HG02763 (cell line): ENCODE results near the gene HDAC4.

ENCODE experiments used
- ATAC-seq: cut with Tn5 transposase; IDR thresholded peaks from one replicate; pipeline ENCODE4 v1.9.1; 2021; ENCODE audit warnings: mild to moderate bottlenecking, moderate library complexity; ENCODE audit not compliant: unreplicated experiment

The HDAC4 gene

DNA sequence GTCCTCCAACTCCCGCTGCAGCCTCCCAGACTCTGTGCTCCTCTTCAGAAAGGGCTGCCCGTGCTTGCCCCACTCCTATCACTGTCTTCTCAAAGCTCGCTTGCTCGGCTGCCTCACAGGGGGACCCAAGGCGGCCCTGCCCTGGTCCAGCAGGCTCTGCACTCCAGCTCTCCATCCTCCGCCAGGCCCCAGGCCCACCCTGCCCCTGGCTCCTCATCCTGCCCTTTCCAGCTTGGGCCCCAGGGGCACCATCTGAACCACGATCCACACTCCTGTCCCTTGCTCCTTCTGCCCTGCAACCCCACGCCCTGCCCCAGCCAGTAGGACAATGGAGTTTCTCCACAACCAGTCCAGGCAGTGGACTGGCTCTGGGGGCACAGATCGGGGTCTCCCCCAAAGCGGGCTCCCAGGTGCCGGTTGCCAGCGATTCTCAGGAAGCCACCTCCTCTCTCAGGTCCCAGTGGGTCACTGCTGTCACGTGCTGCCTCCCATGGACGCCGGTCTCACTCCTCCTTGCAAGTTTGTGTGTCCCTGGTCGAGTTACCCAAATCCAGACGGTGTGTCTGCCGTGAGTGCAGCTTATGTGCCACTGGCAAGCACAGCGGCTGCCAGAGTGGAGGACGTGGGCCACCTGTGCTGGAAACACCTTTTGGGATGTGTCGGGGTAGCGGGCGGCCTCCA lies 238.5 kb downstream of the HDAC4 start:
- ATAC-seq, result no peak

DNA sequence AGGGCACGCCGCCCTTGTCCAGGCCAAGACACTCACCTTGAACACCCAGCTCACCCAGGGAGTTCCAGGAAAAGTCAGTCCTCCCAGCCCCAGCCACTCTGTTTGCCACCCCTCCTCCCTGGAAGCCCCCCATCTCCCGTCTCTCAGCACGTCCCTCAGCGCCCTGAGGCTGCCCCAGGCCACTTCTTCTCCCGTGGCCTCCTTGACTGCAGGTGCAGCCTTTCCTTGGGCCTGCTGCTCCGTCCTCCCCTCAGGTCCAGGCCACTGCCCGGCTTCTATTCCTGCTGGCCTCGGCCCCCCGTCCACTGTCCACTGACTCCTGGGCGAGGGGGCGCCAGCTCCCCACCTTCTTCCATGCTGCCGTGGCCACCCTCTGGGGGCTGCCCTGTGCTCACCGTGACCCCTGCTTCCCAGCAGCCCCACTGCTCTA lies 239.1 kb downstream of the HDAC4 start:
- ATAC-seq, result no peak

DNA sequence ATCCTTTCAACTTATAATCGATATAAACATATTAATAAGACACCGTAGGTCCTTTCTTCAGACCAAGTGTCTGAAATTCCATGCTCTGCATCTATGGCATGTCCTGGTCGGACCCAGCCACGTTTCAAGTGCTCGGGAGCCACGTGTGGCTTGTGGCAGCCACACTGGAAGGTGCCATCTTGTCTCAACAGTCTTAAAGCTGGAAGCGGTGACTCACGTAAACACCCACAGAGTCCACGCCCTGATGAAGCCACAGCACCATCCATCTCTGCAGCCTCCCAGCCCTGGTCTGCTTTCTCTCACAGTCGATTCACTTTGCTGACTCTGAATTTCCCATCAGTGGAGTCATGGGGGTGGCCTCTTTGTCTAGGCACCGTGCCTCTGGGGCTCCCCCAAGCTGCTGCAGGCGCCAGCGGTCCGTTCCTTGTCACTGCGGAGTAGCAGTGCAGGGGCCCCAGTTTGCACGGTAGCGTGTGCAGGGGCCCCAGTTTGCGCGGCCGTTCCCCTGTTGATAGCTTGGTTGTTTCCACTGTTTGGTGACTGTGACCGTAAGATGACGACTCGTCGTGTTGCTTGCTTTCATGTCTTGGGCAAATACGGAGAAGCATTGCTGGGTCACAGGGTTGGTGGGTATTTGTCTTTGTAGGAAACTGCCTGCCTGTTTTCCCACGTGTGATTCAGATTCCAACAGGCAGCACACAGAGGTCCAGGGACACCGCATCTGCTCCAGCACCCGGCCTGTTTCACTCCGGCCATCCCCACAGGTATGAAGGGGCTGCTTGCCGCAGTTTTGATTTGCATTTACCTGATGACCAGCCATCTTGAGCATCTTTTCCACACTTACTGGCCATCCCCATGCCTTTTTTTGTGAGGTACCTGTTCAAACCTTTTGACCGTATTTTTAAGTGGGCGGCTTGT lies 240.3 kb downstream of the HDAC4 start:
- ATAC-seq, result no peak

DNA sequence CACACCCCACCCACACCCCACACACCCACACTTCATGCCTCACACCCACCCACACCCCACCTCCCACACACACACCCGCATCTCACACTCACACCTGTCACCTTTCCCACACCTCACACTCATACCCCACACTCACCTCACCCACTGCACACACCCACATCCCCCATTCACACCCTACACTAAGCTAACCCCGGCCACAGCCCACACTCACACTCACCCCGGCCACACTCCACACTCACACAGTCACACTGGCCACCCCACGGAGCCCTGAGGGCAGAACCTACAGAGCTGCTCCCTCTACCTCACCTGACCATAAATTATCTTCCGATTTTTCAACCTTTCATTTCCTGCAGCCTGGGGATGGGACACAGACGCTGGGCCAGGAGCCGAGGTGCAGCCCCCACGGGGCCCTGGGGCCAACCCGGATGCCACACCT lies 241.3 kb downstream of the HDAC4 start:
- no peak for ATAC-seq

DNA sequence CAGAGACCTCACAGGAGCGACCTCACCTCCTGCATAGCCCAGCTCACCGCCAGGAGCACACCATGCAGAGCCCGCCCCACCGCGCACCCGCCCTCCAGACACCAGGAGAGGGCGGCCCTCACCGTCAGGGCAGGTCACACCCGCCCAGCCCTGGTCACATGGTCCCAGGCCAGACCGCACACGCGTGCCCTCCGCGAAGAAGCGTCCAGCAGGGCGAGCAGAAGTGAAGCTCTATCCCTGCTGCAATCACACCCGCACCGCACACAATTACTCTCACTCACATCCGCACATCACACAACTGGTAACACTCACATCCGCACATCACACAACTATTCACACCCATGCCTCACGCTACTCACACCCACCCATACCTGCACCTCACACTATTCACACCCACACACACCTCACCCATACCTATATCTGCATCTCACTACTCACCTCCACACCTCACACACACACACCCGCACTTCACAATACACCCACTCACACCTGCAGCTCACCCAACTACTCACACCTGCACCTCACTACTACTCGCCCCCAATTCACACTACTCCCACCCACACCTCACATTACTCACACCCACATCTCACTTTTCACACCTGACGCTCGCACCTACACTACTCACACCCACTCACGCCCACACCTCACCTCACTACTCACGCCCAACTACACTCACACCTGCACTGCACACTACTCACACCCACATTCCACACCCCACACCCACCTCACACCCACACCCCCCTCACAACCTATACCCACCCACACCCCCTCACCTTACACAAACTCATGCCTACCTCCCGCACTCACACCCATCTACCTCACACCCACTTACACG lies 242.0 kb downstream of the HDAC4 start:
- ATAC-seq, result no peak

DNA sequence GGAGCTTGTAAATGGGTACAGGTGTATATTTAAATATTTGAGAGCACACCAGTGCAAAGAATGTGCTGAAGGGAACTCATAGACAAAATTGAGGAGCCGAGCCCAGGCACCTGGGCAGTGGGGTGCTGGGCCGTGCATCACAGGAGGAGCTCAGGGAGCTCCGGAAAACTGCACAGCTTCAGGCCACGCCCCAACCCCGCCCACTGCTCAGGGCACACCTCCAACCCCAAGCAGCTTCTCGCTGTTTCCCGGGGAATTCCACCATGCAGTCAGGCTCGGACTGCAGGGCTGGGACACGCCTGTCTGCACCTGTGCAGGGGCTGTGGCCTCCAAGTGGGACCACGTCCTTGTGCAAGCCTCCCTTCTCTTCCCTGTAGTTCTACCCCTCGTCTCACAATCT lies 243.0 kb downstream of the HDAC4 start:
- no peak for ATAC-seq

DNA sequence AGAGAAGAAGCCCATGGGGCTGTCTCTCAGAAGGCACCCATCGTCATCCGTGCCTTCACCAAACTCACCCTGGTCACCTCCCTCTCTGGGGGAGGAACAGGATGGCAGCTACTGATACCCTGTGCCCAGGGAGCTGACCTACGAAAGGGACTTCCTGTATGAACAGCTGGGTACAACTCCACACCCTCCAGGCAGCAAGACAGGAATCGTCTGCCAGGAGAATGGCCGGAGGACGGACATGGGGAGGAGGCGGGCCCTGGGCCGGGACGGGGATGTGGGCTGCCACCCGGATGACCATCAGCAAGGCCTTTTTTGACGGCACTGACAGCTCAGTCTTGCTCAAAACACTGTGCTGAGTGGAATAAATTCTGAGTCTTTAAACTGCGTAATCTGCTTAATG lies 243.6 kb downstream of the HDAC4 start:
- ATAC-seq, result no peak

DNA sequence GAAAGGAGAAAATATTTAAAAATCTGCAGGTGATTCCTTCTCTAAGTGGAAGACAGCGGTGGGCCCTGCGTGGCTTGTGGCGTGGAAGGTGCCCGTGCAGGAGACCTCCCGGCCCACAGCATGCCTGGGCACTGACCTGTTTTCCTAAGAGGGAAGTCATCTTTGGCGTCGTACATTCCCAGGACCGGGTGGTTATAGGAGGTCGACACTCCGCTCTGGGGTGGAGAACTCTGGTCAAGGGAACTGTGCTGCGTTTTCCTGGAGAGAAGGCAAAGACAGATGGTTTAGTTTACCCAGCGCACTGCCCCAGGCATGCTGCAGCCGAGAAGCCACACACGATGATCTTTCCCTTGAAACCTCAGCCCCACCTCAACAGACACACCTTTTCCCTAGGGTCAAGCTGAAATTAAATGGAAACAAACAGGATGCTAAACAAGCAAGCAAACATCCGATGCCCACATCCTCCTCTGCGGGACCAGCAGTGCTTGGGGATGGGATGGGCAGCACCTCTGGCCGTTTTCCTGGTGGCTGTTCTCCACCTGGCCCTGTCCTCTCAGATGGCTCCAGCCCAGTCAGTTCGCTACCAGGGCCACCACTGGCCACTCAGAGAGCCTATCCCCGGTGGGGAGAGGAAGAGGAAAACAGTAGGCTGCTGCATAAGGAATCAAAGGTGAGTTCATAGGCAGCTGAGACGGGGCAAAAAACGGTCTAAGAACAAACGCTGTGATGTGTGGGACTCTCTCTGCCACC lies 244.1 kb downstream of the HDAC4 start:
- ATAC-seq, result no peak

DNA sequence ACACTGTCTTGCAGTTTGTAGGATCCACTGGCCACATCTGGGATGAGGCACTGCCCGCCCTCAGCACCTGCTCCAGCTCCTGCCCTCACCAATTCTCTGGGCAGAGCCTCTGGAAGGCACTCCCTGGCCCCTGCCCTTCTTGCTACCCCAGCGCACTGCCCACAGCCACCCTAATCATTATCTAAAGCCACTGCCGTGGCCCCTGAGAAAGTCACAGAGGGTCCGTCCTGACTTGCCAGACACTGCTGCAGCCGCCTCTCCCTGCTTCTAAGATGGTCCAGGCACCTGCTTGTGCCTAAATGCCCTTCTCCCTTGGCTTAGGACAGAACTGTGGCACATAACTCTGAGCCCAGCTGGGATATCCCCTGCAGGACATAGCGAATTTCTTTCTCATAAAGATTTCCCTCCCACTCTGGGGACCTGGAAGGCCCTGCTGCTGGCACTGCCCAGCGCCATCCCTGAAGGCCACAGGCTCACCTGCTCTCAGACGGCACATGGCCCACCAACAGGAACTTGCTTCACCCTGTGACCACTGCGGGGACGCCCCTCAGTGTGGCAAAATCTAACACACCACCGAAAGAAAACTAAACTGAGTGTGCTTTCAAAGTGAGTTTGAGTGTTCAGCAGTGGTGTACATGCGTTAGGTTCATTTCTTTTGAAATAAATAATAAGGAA lies 244.9 kb downstream of the HDAC4 start:
- ATAC-seq, result no peak

DNA sequence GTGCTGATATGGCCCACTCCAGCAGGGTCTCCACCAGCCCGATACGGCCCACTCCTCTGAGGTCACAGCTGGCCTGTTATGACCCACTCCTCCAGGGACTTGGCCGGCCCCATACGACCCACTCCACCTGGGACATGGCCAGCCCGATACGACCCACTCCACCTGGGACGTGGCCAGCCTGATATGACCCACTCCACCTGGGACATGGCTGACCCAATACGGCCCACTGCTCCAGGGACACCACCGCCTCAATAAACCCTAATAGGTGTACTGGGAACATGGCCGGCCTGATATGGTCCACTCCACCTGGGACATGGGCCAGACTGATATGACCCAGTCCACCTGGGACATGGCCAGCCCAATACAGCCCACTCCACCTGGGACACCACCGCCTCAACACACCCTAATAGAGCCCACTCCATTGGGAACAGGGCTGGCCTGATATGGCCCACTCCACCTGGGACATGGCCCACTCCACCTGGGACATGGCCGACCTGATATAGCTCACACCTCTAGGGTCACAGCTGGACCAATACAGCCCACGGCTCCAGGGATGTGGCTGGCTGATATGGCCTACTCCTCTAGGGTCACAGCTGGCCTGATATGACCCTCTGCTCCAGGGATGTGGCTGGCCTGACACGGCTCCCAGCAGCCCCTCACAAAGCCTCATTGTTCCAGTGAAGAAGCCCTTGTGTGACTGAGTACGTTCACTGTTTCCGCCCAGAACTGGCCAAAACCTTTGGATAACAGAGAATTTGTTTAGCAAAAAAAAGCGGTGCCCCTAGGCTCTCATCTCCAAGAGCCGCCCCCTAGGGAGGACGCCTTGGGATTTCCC lies 245.6 kb downstream of the HDAC4 start:
- no peak for ATAC-seq

DNA sequence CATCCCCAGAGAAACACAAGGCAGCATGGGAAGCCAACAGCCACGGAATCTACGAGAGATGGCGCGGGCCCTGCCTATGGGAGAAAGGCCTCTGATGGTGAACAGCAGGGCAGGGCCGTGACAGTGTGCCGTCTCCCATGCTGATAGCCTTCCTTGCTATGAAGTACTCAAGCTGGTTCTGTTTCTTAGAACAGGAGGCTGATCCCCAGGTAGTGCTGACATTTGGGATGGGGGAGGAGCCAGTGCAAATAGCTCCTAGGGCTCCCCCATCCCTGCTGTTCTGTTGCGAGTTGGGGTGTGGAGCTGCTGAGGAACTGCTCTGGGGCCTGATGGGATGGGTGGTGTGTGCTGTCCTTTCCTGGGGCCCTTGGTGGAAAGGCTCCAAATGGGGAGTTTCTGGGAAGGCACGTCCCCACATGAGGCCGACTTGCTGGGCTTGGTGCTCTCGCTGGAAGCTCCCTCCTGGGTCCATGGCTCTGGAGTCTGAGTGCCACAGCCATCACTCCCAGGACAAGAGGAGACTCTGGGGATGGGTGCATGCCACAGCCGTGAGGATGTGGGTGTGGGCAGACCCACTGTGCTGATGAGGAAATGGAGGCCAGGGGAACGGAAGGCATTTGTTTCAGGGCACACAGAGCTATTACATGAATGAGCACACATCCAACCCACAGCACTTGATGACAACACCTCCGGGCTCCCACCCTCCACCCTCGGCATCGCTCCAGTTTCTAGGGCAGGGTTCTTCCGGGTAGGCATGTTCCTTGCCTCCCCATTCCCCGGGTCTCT lies 246.8 kb downstream of the HDAC4 start:
- no peak for ATAC-seq

DNA sequence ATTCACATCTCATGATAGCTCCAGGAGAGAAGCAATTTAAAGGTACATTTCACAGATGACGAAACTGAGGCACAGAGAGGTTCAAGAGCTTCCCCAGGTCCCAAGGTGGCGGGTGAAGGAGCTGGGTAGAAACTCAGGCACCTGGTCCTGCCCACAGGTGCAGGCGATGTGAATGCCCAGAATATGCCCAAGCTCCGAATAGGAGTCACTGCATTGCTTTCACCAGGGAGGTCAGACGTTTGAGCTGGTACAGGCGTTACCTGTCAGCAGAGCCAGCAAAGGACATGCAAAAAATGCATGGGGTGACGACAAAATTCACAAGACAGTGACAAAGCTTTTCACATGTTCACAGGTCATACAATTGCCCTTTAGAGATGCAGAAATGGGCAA lies 247.9 kb downstream of the HDAC4 start:
- ATAC-seq, result no peak

DNA sequence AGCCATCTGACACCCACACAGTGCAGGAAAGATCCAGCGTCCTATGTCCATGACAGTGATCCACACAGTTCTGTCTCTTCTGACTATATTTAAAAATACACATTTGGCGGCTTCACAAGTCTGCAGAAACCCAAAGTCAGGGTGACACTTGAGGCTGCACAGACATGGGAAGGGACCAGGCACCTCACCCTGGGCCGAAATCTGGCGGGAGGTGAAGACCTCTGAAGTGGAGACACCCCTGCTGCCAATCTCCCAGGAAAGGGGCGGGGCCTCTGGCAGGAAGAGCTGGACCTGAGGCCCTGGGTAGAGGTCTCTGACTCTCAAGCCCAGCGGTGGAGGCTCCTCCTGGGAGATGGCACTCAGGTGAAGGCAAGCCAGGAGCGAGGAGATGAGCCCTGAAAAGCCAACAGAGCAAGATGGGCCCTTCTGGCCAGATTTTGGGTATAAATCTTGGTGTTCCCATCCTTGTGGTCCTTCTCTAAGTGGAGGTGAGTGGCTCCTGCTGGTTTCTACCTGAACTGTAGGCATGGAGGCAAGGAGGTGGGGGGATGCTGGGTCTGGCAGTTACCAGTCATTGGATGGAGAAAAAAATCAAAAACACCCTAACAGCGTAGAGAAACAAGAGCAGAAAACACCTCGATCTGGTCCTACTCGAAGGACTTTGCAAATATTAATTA lies 248.4 kb downstream of the HDAC4 start:
- ATAC-seq, result no peak

DNA sequence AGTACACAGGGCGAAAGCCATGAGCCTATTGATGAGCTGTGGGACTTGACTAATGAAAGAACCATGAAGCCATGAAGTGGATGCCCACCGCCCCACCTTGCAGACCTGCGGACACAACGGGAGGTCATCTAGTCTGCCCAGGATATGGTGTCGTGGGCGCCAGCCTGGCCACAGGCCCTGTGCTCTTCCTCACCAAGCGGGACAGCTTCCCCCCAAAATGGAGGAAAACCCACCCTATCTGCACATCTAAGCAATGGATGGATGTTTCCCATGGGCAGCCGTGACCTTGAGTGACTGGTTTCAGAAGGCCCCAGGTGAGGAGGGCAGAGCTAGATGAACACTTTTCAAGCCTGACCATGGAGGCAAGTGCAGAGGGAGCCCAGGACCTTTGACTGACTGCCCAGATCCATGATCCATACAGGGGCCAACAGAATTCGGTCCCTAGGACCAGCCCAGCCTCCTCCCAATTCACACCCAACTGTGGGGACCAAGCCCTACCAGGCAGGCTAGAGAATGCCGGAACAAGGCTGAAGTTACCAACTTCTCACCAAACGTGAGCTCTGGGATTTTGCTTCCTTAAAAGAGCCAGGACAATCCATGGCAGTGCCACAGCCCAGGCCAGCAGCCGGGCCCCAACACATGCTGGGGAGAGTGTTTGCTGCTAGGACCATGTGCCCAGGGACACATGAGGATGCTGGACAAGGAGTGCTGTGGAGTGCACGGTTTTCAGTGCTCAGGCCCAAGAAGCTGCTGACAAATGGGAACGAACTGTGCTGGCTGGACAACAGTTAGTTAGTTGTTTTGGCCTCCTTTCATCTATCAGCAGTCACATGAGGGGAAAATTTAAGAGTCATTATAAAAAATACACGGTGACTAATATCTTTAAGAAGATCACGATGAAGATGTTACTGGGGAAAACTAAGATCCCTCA lies 249.4 kb downstream of the HDAC4 start:
- no peak for ATAC-seq

DNA sequence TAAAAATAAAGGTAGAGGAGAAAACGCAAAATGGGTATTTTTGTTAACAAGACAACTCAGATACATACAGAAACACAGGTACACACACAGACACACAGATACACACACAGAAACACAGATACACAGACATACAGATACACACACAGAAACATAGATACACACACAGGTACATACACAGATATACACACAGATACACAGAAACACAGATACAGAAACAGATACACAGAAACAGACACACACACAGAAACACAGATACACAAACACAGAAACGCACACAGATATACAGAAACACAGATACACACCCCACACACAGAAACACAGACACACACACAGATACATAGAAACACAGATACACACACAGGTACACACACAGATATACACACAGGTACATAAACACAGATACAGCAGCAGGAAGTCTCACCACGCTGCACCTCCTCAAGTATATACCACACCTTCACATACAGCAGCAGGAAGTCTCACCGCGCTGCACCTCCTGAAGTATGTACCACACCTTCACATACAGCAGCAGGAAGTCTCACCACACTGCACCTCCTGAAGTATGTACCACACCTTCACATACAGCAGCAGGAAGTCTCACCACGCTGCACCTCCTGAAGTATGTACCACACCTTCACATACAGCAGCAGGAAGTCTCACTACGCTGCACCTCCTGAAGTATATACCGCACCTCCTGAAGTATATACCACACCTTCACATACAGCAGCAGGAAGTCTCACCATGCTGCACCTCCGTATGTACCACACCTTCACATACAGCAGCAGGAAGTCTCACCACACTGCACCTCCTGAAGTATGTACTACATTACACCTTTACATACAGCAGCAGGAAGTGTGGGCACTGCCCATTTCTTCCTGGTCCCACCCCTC lies 250.5 kb downstream of the HDAC4 start:
- no peak for ATAC-seq

DNA sequence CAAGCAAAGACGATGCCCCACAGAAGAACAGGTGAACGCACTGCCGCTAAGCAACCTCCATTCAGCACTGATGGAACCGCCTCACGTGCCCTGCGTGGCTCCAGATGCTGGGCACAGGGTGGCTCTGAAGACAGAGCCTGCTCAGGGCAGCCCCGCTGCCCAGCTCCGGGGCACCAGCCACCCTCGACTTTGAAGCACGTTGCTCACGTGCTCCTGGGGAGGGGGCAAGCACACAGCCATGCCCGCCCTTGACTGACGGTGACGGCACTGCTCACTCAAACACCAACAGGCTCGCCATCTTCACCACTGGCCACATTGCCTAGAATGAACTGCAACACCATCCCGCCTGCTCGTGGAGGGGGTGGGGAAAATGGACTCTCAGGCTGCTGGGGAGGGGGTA lies 251.3 kb downstream of the HDAC4 start:
- ATAC-seq, result no peak
